Measurements from ENCODE around the gene RANGAP1.

GRCh38 chr22:41289671-41290070 is 3.7 kb upstream of the RANGAP1 start:
- TF ChIP-seq, protein P1, sequence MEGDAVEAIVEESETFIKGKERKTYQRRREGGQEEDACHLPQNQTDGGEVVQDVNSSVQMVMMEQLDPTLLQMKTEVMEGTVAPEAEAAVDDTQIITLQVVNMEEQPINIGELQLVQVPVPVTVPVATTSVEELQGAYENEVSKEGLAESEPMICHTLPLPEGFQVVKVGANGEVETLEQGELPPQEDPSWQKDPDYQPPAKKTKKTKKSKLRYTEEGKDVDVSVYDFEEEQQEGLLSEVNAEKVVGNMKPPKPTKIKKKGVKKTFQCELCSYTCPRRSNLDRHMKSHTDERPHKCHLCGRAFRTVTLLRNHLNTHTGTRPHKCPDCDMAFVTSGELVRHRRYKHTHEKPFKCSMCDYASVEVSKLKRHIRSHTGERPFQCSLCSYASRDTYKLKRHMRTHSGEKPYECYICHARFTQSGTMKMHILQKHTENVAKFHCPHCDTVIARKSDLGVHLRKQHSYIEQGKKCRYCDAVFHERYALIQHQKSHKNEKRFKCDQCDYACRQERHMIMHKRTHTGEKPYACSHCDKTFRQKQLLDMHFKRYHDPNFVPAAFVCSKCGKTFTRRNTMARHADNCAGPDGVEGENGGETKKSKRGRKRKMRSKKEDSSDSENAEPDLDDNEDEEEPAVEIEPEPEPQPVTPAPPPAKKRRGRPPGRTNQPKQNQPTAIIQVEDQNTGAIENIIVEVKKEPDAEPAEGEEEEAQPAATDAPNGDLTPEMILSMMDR (CRISPR knock-in tag; IDR thresholded peaks at IDR 0.05) = no peak
- TF ChIP-seq EP300 (IDR thresholded peaks at IDR 0.05; ENCODE audit: low read depth in 2 of 2, low read length in 2 of 2) = no peak
- TF ChIP-seq EP300 (CRISPR knock-in tag; IDR thresholded peaks at IDR 0.05; ENCODE audit: borderline replicate concordance) = no peak
- TF ChIP-seq, protein P2, sequence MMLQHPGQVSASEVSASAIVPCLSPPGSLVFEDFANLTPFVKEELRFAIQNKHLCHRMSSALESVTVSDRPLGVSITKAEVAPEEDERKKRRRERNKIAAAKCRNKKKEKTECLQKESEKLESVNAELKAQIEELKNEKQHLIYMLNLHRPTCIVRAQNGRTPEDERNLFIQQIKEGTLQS (CRISPR knock-in tag; IDR thresholded peaks at IDR 0.05) = no peak
- TF ChIP-seq MAX (IDR thresholded peaks at IDR 0.05) = no peak
- TF ChIP-seq, protein P3, sequence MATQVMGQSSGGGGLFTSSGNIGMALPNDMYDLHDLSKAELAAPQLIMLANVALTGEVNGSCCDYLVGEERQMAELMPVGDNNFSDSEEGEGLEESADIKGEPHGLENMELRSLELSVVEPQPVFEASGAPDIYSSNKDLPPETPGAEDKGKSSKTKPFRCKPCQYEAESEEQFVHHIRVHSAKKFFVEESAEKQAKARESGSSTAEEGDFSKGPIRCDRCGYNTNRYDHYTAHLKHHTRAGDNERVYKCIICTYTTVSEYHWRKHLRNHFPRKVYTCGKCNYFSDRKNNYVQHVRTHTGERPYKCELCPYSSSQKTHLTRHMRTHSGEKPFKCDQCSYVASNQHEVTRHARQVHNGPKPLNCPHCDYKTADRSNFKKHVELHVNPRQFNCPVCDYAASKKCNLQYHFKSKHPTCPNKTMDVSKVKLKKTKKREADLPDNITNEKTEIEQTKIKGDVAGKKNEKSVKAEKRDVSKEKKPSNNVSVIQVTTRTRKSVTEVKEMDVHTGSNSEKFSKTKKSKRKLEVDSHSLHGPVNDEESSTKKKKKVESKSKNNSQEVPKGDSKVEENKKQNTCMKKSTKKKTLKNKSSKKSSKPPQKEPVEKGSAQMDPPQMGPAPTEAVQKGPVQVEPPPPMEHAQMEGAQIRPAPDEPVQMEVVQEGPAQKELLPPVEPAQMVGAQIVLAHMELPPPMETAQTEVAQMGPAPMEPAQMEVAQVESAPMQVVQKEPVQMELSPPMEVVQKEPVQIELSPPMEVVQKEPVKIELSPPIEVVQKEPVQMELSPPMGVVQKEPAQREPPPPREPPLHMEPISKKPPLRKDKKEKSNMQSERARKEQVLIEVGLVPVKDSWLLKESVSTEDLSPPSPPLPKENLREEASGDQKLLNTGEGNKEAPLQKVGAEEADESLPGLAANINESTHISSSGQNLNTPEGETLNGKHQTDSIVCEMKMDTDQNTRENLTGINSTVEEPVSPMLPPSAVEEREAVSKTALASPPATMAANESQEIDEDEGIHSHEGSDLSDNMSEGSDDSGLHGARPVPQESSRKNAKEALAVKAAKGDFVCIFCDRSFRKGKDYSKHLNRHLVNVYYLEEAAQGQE (IDR thresholded peaks at IDR 0.05; ENCODE audit: borderline replicate concordance in 1 of 2, low read depth in 1 of 2, low read length in 2 of 2) = no peak
- no peak for TF ChIP-seq SIN3A (IDR thresholded peaks at IDR 0.05; ENCODE audit: borderline replicate concordance, low read depth, low read length)
- TF ChIP-seq KAT8 (CRISPR knock-in tag; IDR thresholded peaks at IDR 0.05) = no peak
- TF ChIP-seq PCBP1 (IDR thresholded peaks at IDR 0.05; ENCODE audit: borderline replicate concordance, low read depth, low read length) = no peak
